HG03469 (cell line): ENCODE data around the gene VAV2.

Experiments used
- ATAC-seq: cut with Tn5 transposase; IDR thresholded peaks from one replicate; pipeline ENCODE4 v1.9.1; 2021; ENCODE audit warnings: mild to moderate bottlenecking, moderate library complexity, moderate number of reproducible peaks; ENCODE audit not compliant: unreplicated experiment

VAV2 gene

GRCh38 chr9:133982971-133983720 is 9.0 kb downstream of the VAV2 start:
- no peak for ATAC-seq

GRCh38 chr9:133981958-133982681 is 10.0 kb downstream of the VAV2 start:
- ATAC-seq: no peak

GRCh38 chr9:133981589-133981957 is 10.6 kb downstream of the VAV2 start:
- no peak for ATAC-seq

- no peak for ATAC-seq
Measured at GRCh38 chr9:133980864-133981588, 11.1 kb downstream of the VAV2 start.

- ATAC-seq: no peak
Measured at GRCh38 chr9:133979921-133980863, 11.9 kb downstream of the VAV2 start.

- ATAC-seq: no peak
Measured at GRCh38 chr9:133979273-133979920, 12.7 kb downstream of the VAV2 start.

- ATAC-seq: no peak
Measured at GRCh38 chr9:133978899-133979272, 13.2 kb downstream of the VAV2 start.

GRCh38 chr9:133978226-133978898 is 13.8 kb downstream of the VAV2 start:
- ATAC-seq: no peak

- no peak for ATAC-seq
Measured at GRCh38 chr9:133977421-133978201, 14.5 kb downstream of the VAV2 start.

- ATAC-seq: no peak
Measured at GRCh38 chr9:133976887-133977286, 15.2 kb downstream of the VAV2 start.

- ATAC-seq: no peak
Measured at GRCh38 chr9:133976191-133976861, 15.8 kb downstream of the VAV2 start.

- ATAC-seq: no peak
Measured at GRCh38 chr9:133975511-133975910, 16.6 kb downstream of the VAV2 start.

- ATAC-seq: no peak
Measured at GRCh38 chr9:133974631-133975341, 17.3 kb downstream of the VAV2 start.

GRCh38 chr9:133973791-133974630 is 18.1 kb downstream of the VAV2 start:
- ATAC-seq: no peak

- no peak for ATAC-seq
Measured at GRCh38 chr9:133973111-133973790, 18.9 kb downstream of the VAV2 start.
